Large intestine (tissue), 3 donors: ENCODE data around the gene CFAP410. TPM values are rescaled to one million over a fixed set of nuclear protein-coding genes. Genes with fewer than 3 reads are reported as not detected.
"Not testable (repeated sequence)": the region's sequence is repeated elsewhere in the genome, so short reads cannot be mapped to it uniquely, and the experiment has no call there.

Source experiments
- DNase-seq, 2 donors: peaks; one replicate each; pipeline versions ENCODE4 v3.0.0 to v3.0.0-alpha.2; 2013
- H3K27ac ChIP-seq: one replicate; pipeline ENCODE4 v1.5.1; 2013; ENCODE audit warnings: low read length
- H3K27me3 ChIP-seq: 2 replicates; pipeline ENCODE4 v1.6.1; 2013; ENCODE audit warnings: low read length; ENCODE audit not compliant: control insufficient read depth, insufficient read depth
- H3K36me3 ChIP-seq: 2 replicates; pipeline ENCODE4 v1.6.1; 2013; ENCODE audit warnings: low read length; ENCODE audit not compliant: control insufficient read depth, insufficient read depth
- H3K4me1 ChIP-seq: one replicate; pipeline ENCODE4 v1.6.1; 2013; ENCODE audit warnings: low read length; ENCODE audit not compliant: control insufficient read depth, insufficient read depth
- H3K4me3 ChIP-seq: one replicate; pipeline ENCODE4 v1.5.1; 2013; ENCODE audit warnings: low read length
- H3K9me3 ChIP-seq: one replicate; pipeline ENCODE4 v1.6.1; 2013; ENCODE audit warnings: mild to moderate bottlenecking, low read depth, low read length, moderate library complexity; ENCODE audit not compliant: control insufficient read depth
- WGBS: methylation state at CpG from one replicate; pipeline ENCODE4 v1.1.5; 2013; ENCODE audit warnings: low lambda C conversion rate; ENCODE audit not compliant: insufficient coverage; 5-methylcytosine and 5-hydroxymethylcytosine counted together
- polyA plus RNA-seq: library from polyadenylated mRNA; unstranded; fragments of 120-200 nt; gene quantifications from one replicate; pipeline ENCODE4 v1.2.1, GENCODE V29; 2013

CFAP410 gene
- polyA plus RNA-seq, 1 donor: 33.0 TPM

DNA sequence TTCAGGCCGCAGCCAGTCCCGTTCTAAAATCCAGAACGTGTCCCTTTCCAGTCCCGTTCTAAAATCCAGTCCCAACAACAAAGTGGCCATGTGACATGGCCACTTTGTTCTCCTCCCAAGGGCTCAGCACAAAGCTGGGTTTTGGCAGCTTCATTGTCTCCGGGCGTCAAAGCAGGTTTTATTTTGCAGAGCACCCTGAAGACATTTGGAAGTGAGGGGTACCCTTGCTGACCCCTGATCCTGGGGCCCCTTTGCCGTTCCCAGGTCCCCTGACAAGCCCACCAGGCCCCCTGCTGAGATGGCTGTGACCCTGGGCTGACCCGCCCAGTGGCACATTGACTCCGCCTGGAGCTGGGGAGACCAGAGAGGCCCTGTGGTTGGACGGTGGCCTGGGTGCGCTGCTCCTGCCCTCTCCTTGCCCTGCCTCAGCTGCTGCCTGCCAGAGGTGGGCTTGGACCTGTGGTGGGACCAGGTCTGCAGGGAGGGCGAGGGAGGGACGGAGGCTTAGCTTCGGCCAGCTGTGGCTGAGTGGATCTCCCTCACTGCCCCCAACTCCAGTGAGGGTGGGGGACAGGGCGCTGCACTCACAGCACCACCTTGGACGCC, 35.1 kb downstream of the CFAP410 start:
- Histone ChIP-seq H3K36me3 (peaks cover 32% of the 10 kb centered on the region), H3K9me3 (no peaks in the 10 kb centered on the region), H3K27me3 (no peaks in the 10 kb centered on the region), H3K4me1 (peaks cover 52% of the 10 kb centered on the region), H3K4me3 (no peak overlapping the region), H3K27ac (peak overlapping the region; percentile 98)
- no peak for DNase-seq
- WGBS: no CpG with 5 or more reads among the region's 16 CpGs

DNA sequence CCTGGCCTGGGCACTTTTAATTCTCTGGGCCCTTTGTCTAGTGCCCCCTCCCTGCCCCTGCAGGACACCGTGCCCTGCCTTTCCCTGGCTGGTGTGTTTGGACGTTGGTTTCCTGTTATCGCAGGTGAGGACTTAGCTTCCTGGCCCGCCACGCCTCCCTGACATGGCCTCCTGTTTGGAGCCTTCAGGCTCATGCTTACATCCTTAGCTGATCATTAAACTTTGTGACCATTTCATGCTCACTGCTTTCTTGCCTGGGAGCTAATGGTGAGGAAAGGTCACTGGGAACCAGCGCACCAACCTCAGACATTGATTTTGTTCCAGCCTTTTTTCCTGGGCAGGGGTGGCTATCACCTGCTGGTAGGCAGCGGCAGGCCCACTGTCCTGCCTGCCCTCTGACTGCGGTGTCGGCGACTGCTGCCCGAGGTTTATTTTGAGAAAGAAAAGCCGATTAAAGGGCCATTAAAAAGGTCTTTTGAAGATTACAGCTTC, 35.7 kb downstream of the CFAP410 start:
- H3K4me3 ChIP-seq: no peak overlapping the region
- H3K4me1 ChIP-seq: peaks cover 53% of the 10 kb centered on the region
- WGBS: no CpG with 5 or more reads among the region's 12 CpGs
- DNase-seq: peak; percentile 85 to 95
- no peaks in the 10 kb centered on the region for H3K27me3 ChIP-seq
- peaks cover 28% of the 10 kb centered on the region for H3K36me3 ChIP-seq
- peak overlapping the region; percentile 98 for H3K27ac ChIP-seq
- no peaks in the 10 kb centered on the region for H3K9me3 ChIP-seq

DNA sequence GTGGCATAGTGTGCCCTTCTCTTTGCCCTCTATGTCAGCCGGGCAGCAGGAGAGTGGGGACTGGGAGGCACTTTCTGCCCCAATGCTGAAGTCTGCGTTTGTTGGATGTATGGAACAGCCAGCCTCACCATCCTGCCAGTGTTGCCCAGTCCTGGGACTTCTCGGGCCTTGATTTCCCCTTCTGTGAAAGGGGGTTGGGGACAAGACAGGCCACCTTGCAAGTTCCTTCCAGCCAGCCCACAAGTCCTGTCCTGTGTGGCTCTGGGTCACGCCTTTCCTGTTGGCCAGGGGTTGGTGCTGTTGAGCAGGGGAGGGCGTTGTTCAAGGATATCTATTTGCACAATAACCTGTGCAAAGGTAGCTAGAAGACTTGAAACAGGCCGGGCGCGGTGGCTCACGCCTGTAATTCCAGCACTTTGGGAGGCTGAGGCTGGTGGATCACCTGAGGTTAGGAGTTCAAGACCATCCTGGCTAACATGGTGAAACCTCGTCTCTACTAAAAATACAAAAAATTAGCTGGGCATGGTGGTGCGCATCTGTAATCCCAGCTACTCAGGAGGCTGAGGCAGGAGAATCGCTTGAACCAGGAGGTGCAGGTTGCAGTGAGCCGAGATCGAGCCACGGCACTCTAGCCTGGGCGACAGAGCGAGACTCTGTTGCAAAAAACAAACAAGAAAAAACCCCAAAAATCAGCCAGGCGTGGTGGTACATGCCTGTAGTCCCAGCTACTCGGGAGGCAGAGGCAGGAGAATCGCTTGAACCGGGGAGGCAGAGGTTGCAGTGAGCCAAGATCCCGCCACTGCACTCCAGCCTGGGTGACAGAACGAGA, 36.4 kb downstream of the CFAP410 start:
- peak; percentile 85 to 89 for DNase-seq
- H3K36me3 ChIP-seq: peaks cover 22% of the 10 kb centered on the region
- H3K27ac ChIP-seq: peak overlapping the region; percentile 98
- not testable (repeated sequence) for H3K4me3 ChIP-seq, H3K27me3 ChIP-seq, H3K9me3 ChIP-seq
- peaks cover 53% of the 10 kb centered on the region for H3K4me1 ChIP-seq
- 80% methylated on average over 1 of the region's 23 CpGs for WGBS

DNA sequence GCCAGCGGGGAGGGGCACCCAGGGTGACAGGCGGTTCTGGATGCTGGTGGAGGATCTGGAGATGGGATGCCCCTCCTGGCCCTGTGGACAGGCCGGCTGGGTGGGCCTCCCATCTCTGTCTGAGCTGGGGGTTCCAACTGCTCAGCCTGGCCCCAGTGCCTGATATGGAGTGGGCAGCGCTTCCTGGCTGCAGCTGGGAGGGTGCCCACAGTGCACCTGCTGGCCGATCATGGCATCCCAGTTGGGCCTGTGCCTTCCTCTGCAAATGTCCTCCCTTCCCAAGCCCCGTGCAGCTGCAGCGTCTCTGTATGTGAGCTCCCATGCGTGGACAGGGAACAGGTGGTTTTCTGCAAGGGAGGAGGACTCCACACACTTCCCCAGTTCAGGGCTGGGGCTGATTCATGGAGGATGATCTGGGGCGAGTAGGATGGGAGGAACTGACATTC, 37.2 kb downstream of the CFAP410 start:
- peak overlapping the region; percentile 98 for H3K27ac ChIP-seq
- H3K9me3 ChIP-seq: no peaks in the 10 kb centered on the region
- H3K27me3 ChIP-seq: no peaks in the 10 kb centered on the region
- no CpG with 5 or more reads among the region's 9 CpGs for WGBS
- H3K4me1 ChIP-seq: peaks cover 56% of the 10 kb centered on the region
- H3K4me3 ChIP-seq: peak overlapping the region; percentile 75
- H3K36me3 ChIP-seq: peaks cover 14% of the 10 kb centered on the region
- no peak for DNase-seq

DNA sequence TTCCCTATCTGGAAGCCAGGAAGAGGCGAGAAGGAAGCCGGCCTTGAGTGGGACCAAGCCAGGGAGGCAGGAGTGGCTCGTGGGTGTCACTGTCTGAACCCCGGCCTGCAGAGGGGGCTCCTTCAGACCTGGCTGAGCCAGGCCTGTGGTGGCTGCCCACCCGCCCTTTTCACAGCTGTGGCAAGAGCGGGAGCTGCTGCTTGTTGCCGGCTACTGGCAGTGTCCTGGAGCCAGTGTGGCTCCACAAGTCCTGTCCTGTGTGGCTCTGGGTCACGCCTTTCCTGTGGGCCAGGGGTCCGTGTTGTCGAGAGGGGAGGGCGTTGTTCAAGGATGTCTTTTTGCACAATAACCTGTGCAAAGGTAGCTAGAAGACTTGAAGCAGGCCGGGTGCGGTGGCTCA, 38.0 kb downstream of the CFAP410 start:
- Histone ChIP-seq H3K4me3 (peak overlapping the region; percentile 75), H3K27ac (peak overlapping the region; percentile 98), H3K9me3 (no peaks in the 10 kb centered on the region), H3K27me3 (no peaks in the 10 kb centered on the region), H3K4me1 (peaks cover 51% of the 10 kb centered on the region), H3K36me3 (peaks cover 6% of the 10 kb centered on the region)
- peak in 1 of 2 donors; percentile 52 for DNase-seq
- WGBS: no CpG with 5 or more reads among the region's 13 CpGs

DNA sequence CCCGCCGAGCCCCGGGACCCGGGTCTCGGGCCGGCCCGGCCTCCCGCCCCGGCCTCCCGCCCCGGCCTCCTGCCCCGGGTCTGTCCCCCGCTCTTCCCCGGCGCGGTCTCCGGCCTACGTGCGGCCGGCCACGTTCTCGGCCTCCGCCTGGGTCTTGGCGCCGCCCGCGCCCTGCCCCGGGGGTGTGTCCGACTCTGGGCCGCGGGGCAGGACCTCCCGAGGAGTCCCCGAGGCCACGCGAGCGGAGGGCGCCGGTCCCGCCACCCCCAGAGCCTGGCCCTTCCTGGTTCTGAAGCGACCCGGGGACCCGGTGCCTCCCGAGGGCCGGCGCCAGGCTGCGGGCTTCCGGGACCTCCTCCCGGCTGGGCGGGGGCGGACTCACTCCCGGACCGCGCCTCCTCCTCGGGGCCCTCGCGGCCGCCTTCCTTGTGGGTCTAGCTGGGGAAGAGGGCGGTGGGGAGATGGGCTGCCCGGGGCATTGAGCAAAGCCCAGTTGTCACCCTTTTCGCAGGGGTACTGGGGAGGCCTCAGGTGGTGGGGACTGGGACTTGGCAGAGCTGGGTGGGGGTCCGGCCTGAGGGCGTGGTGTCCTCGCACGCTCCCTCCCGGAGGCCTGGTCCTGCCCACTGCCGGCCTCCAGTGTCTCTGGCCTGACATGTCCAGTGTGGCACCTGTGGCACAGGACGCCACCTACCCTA, 38.8 kb downstream of the CFAP410 start:
- peak overlapping the region; percentile 75 for H3K4me3 ChIP-seq
- peaks cover 45% of the 10 kb centered on the region for H3K4me1 ChIP-seq
- H3K9me3 ChIP-seq: no peaks in the 10 kb centered on the region
- peak; percentile 61 to 83 for DNase-seq
- H3K36me3 ChIP-seq: no peaks in the 10 kb centered on the region
- peak overlapping the region; percentile 98 for H3K27ac ChIP-seq
- no CpG with 5 or more reads among the region's 67 CpGs for whole genome bisulfite sequencing
- no peaks in the 10 kb centered on the region for H3K27me3 ChIP-seq

DNA sequence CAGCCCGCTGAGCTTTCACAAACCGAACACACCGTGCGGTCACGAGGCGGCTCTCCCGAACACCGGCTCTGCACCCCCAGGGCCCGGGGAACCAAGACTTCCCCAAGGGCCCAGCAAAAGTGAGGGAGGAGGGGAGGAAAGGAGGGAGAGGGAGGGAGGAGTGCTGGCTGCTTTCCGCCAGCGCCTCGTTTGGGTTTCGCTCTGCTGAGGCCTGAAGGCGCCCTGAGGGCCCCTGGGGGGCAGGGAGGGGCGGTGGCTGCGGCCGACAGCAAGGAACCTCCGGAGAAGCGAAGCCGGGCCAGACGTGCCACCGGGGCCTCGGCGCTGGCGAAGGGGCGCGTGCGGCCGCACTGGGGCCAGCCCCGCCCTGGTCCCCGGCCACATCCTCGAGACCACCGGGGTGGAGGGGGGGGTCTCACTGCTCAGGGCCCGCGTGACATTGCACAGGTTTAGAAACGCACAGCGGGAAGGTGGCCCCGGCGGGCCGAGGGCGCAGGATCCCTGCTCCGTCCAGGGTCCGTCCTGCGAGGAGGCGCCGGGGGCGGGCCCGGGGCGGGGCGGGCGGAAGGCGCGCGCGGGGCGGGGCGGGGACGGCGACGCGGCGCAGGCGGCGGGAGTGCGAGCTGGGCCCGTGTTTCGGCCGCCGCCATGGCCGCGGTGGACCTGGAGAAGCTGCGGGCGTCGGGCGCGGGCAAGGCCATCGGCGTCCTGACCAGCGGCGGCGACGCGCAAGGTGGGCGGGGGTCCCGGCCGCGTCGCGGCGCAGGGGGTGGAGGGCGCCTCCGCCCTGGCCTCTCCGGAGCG, 39.5 kb downstream of the CFAP410 start, which contains the start of gene PFKL:
Gene PFKL, plus strand, starts transcription at position 596 of the 804 bp plus-strand sequence. Its CDS starts 53 bp downstream, at position 649.
- H3K4me1 ChIP-seq: peaks cover 38% of the 10 kb centered on the region
- DNase-seq: peak; percentile 68 to 92
- H3K4me3 ChIP-seq: peak within 1 kb of the TSS; percentile 75
- H3K27me3 ChIP-seq: no peaks in the 10 kb centered on the region
- no CpG with 5 or more reads among the region's 94 CpGs for WGBS
- peak within 1 kb of the TSS; percentile 98 for H3K27ac ChIP-seq
- no peaks in the 10 kb centered on the region for H3K9me3 ChIP-seq
- H3K36me3 ChIP-seq: no peaks in the 10 kb centered on the region

DNA sequence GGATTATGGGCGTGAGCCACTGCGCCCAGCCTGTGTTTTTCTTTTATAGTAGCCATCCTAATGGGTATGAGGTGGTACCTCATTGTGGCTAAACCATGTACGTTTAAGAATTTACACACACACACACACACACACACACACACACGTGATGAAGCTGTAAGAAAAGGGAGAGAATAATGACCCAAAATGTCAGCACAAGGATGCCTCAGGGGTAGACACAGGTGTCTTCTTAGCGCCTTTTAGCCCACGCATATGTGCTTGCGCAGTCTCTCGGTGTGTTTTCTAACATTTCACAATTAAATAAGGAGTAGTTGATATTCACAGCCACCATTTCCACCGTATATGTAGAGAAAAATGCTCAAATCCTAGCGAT, 40.1 kb downstream of the CFAP410 start:
- H3K9me3 ChIP-seq: no peaks in the 10 kb centered on the region
- DNase-seq: no peak
- H3K27me3 ChIP-seq: no peaks in the 10 kb centered on the region
- WGBS: no CpG with 5 or more reads among the region's 10 CpGs
- H3K36me3 ChIP-seq: no peaks in the 10 kb centered on the region
- peak overlapping the region; percentile 98 for H3K27ac ChIP-seq
- peak overlapping the region; percentile 49 for H3K4me3 ChIP-seq
- peaks cover 32% of the 10 kb centered on the region for H3K4me1 ChIP-seq

DNA sequence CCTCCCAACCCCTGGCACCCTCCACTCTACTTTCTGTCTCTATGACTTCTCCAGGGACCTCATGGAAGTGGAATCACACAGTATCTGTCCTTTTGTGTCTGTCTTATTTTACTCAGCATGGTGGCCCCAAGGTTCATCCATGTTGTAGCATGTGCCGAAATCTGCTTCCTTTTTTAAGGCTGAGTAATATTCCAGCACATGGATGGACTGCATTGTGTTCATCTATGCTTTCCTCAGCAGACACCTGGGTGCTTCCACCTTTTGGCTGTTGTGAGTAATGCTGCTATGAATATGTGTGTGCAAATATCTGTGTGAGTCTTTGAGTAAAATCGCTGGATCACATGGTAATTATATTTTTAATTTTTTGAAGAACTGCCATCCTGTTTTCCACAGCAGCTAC, 40.9 kb downstream of the CFAP410 start:
- H3K4me1 ChIP-seq: peaks cover 24% of the 10 kb centered on the region

More for the DNA sequence above, 40.9 kb downstream of the CFAP410 start:
- Histone ChIP-seq H3K27me3 (no peaks in the 10 kb centered on the region), H3K4me3 (no peak overlapping the region), H3K27ac (no peak overlapping the region), H3K36me3 (no peaks in the 10 kb centered on the region), H3K9me3 (no peaks in the 10 kb centered on the region)
- DNase-seq: no peak
- WGBS: no CpG with 5 or more reads among the region's 2 CpGs
